ENCODE results near the gene NELL1.

DNA sequence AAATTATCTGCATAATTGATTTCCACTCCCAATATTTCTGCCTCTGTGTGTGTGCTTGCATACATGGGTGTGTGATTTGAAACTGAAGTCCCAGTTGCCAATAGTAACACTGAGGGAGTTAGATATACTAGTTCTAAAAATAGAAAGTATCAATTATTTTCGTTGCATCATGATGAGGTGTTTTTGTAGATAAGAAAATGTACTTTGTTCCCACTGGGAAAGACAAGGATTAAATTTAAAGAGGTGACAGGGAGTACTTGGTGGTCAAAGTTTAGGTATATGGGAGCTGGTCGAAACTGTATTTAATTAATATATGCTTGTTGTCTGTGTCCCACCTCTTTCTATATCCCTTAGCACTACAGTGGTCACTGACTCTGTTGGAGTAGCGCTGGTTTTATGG is 444.5 kb downstream of the NELL1 start:
- TF ChIP-seq GATA2 (IDR thresholded peaks at IDR 0.05; ENCODE audit: low read depth, low read length) (no peak), GATA3 (IDR thresholded peaks at IDR 0.05; ENCODE audit: low read depth, low read length) (no peak)
